ENCODE data around the gene NREP.

DNA sequence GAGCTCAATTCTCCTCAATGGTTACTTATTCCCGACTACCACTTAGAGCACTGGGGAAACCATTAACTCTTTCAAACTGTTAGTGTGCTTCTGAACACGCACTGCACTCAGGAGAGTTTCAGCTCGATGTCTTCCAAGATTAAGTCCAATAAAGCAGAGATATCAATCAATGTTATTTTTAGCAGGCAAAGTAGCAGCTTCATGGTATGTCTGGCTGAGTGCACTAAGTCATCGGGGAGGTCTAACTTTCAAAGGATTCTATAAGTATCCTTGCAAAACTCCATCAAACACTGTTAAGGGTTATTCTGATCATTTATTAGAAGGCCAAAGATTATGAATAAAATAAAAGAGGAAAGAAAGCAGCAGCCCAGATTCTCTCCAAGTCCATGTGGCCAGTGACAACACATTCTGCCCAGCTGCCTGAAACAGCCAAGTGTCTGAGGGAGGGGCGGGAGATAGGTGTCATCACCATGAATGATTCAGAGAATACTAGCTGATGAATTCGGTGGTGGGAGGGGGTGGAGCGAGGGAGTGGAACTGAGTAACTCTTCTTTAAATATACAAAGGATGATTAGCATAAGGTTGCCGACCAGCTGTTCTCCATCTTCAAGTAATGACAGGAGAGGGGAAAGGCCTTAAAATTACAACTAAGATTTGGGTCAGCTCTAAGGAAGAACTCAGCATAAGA lies 21.3 kb downstream of the NREP start:
- TF ChIP-seq, protein P1, sequence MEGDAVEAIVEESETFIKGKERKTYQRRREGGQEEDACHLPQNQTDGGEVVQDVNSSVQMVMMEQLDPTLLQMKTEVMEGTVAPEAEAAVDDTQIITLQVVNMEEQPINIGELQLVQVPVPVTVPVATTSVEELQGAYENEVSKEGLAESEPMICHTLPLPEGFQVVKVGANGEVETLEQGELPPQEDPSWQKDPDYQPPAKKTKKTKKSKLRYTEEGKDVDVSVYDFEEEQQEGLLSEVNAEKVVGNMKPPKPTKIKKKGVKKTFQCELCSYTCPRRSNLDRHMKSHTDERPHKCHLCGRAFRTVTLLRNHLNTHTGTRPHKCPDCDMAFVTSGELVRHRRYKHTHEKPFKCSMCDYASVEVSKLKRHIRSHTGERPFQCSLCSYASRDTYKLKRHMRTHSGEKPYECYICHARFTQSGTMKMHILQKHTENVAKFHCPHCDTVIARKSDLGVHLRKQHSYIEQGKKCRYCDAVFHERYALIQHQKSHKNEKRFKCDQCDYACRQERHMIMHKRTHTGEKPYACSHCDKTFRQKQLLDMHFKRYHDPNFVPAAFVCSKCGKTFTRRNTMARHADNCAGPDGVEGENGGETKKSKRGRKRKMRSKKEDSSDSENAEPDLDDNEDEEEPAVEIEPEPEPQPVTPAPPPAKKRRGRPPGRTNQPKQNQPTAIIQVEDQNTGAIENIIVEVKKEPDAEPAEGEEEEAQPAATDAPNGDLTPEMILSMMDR (IDR thresholded peaks at IDR 0.05 in 8 of 11, conservative IDR thresholded peaks at IDR 0.05 in 3 of 11): no peak
- TF ChIP-seq POLR2A (IDR thresholded peaks at IDR 0.05): no peak

Data from spleen (tissue), 7 donors.